Measurements from ENCODE around the gene KLHDC7A.

KLHDC7A gene

DNA sequence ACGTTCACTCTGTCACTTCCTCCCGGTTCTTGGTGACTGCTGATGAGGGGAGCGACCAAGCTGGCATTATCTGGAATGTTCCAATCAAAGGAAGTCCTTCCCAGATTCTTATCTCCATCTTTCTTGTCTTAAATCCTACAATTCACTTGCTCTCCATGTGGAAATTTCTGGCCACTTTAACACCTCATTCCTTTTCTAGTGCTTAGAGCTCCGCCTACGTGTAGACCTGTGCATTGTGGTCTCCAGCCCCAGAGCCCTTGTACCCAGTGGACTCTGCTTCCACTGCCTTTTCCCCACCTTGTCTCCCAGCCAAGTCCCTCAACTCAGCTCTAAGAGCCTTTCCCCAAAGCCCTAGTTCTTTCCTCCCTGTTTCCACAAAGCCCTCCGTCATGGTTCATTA lies 12.2 kb upstream of the KLHDC7A start:
- DNase-seq, result no peak
- no peak overlapping the region for H3K4me3 Mint-ChIP-seq
- no peaks in the 10 kb centered on the region for H3K36me3 Mint-ChIP-seq (ENCODE audit: low read depth)
- TF ChIP-seq, protein P1, sequence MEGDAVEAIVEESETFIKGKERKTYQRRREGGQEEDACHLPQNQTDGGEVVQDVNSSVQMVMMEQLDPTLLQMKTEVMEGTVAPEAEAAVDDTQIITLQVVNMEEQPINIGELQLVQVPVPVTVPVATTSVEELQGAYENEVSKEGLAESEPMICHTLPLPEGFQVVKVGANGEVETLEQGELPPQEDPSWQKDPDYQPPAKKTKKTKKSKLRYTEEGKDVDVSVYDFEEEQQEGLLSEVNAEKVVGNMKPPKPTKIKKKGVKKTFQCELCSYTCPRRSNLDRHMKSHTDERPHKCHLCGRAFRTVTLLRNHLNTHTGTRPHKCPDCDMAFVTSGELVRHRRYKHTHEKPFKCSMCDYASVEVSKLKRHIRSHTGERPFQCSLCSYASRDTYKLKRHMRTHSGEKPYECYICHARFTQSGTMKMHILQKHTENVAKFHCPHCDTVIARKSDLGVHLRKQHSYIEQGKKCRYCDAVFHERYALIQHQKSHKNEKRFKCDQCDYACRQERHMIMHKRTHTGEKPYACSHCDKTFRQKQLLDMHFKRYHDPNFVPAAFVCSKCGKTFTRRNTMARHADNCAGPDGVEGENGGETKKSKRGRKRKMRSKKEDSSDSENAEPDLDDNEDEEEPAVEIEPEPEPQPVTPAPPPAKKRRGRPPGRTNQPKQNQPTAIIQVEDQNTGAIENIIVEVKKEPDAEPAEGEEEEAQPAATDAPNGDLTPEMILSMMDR (IDR thresholded peaks at IDR 0.05), result no peak
- H3K27me3 Mint-ChIP-seq (ENCODE audit: low read depth, poor library complexity), result peaks cover 9% of the 10 kb centered on the region
- H3K27ac Mint-ChIP-seq, result no peak overlapping the region
- H3K9me3 Mint-ChIP-seq, result no peaks in the 10 kb centered on the region
- peaks cover 36% of the 10 kb centered on the region for H3K4me1 Mint-ChIP-seq

DNA sequence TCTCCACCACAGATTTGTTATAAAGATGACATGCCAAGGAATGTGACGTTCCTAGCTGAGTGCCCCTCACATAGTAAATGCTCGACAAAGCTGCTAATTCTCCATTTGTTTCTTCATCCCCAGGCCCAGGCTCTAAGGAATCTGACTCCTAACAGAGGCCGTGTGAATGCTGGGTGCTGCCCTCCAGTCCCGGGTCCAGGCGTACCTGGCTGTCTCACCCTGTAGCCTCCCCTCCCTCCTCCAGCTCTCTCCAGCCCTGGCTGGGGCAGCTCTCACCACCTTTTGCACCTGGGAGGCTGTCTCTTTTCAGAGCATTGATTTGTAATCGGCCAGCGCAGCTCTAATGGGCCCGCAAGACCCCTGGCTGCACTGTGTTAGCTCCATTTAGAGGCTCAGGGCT lies 11.2 kb upstream of the KLHDC7A start:
- peak overlapping the region; percentile 57 for H3K27ac Mint-ChIP-seq
- DNase-seq, result no peak
- no peaks in the 10 kb centered on the region for H3K9me3 Mint-ChIP-seq
- H3K4me3 Mint-ChIP-seq, result no peak overlapping the region
- TF ChIP-seq, protein P1 (IDR thresholded peaks at IDR 0.05), result no peak
- peaks cover 5% of the 10 kb centered on the region for H3K27me3 Mint-ChIP-seq (ENCODE audit: low read depth, poor library complexity)
- H3K4me1 Mint-ChIP-seq, result peaks cover 34% of the 10 kb centered on the region
- H3K36me3 Mint-ChIP-seq (ENCODE audit: low read depth), result no peaks in the 10 kb centered on the region

DNA sequence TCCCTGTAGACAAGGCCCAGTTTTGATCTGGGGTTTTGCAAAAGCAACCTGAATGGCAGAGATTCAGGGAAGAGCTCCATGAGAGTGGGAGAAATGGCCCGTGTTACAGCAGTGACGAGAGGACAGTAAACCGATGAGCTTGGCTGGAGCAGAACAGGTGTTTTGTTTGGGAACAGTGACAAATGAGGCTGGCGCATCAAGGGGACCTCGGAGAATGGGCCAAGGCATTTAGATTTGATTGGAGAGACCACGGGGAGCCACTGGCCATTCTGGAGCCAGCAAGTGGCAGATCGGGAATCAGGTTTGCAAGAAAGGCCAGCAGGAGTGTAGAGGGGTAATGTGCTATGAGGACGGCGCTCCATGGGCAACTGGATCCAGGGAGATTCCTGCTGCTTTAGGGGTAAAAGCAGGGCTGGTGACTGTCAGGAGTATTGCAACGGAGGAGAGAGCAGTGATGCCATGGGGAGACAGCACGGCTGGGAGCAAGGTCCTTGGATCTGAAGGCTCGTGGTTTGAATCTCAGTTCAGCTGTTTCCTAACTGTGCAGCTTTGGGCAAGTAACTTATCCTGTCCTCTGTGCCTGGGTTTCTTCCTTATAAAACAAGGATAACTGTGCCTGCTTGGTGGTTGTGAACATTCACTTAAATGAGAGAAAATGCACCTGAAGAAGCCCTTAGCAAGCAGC lies 9.9 kb upstream of the KLHDC7A start:
- no peak overlapping the region for H3K4me3 Mint-ChIP-seq
- DNase-seq, result no peak

DNA sequence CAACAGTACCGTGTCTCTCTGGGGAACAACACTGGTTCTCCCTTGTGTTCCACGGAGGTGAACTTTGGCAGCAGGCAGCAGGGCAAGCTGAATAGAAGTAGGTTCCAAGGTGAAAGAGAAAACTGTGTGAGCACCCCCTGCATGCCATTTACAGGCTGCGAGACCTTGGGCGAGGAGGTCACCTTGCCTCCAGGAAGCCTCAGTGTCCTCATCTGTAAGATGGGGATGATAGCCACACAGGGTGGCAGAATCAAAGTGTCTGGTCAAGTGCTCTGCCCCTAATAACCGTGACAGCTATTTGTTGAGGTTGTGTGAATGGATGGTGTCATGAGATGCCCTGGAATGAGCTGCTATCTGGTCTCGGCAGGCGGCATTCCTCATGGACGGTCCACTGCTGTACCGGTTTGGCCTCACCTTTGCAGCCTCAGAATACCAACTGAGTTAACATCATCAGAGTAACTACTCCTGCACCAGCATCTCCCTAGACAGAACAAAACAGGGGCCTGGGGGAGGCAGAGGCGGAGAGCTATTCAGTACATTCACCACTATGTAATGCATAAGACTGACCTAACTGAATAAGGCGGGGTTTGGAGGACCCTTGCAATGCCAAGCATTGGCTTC lies 7.4 kb upstream of the KLHDC7A start:
- no peak for DNase-seq
- Mint-ChIP-seq H3K27ac (no peak overlapping the region), H3K36me3 (ENCODE audit: low read depth) (no peaks in the 10 kb centered on the region), H3K27me3 (ENCODE audit: low read depth, poor library complexity) (peaks cover 7% of the 10 kb centered on the region), H3K4me3 (no peak overlapping the region), H3K4me1 (peaks cover 50% of the 10 kb centered on the region), H3K9me3 (no peaks in the 10 kb centered on the region)
- TF ChIP-seq, protein P1 (IDR thresholded peaks at IDR 0.05), result no peak

More for the DNA sequence above, 9.9 kb upstream of the KLHDC7A start:
- Mint-ChIP-seq H3K27ac (no peak overlapping the region), H3K36me3 (ENCODE audit: low read depth) (no peaks in the 10 kb centered on the region), H3K27me3 (ENCODE audit: low read depth, poor library complexity) (peaks cover 5% of the 10 kb centered on the region), H3K4me1 (peaks cover 47% of the 10 kb centered on the region), H3K9me3 (no peaks in the 10 kb centered on the region)
- TF ChIP-seq, protein P1 (IDR thresholded peaks at IDR 0.05), result no peak

DNA sequence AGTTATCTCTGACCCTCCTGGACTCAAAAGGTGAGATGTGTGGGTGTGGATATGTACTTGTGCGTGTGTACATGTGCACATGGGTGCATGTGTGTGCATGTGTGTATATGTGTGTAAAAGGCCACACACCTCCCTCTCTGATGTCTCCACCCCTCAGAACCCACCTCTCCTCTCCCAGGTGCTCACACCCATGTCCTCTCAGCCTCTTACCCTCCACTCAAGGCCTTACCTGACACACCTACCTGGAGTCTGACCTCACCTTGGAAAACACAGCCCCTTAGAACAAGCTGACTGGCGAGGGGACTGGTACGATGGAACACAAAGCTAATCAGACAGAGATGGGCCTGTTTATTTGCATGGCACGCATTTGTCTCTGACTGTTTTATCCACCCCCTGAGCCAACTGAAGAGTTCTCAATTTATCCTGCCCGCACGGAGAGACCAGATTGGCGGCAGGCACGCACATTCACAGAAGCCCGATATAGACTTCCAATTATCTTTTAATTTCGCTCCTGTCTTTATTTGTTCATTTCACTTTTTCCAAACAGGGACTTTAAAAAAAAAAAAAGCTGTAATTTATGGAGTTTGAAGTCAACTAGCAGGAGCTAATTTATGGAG lies 6.1 kb upstream of the KLHDC7A start:
- Mint-ChIP-seq H3K9me3 (no peaks in the 10 kb centered on the region), H3K27me3 (ENCODE audit: low read depth, poor library complexity) (peaks cover 13% of the 10 kb centered on the region), H3K36me3 (ENCODE audit: low read depth) (no peaks in the 10 kb centered on the region), H3K4me1 (peaks cover 45% of the 10 kb centered on the region), H3K4me3 (no peak overlapping the region), H3K27ac (no peak overlapping the region)
- TF ChIP-seq, protein P1 (IDR thresholded peaks at IDR 0.05), result no peak
- no peak for DNase-seq

Measured in nephron progenitor cell (in vitro differentiated cells).